ES-I3 (cell line): ENCODE data around the gene DDIT3.
"Not testable (repeated sequence)": the region's sequence is repeated elsewhere in the genome, so short reads cannot be mapped to it uniquely, and the experiment has no call there.

Experiments
- H3K36me3 ChIP-seq: 2 replicates; pipeline ENCODE4 v1.6.1; 2013; ENCODE audit warnings: mild to moderate bottlenecking, low read length, control low read depth, moderate library complexity; ENCODE audit not compliant: insufficient read depth
- H3K4me1 ChIP-seq: 2 replicates; pipeline ENCODE4 v1.6.1; 2013; ENCODE audit warnings: mild to moderate bottlenecking, control low read depth, low read length; ENCODE audit not compliant: insufficient read depth
- H3K9ac ChIP-seq: 2 replicates; pipeline ENCODE4 v1.6.1; 2013; ENCODE audit warnings: low read depth, mild to moderate bottlenecking, low read length, moderate library complexity
- H3K9me3 ChIP-seq: 2 replicates; pipeline ENCODE4 v1.6.1; 2013; ENCODE audit warnings: mild to moderate bottlenecking, low read length, moderate library complexity; ENCODE audit not compliant: control insufficient read depth, insufficient read depth

DDIT3 gene

GRCh38 chr12:57515934-57516541 lies 4.3 kb downstream of the DDIT3 start:
- H3K36me3 ChIP-seq, result peaks cover 65% of the 10 kb centered on the region
- no peak overlapping the region for H3K9ac ChIP-seq
- no peaks in the 10 kb centered on the region for H3K4me1 ChIP-seq
- H3K9me3 ChIP-seq, result no peaks in the 10 kb centered on the region

- H3K9ac ChIP-seq, result no peak overlapping the region
- H3K9me3 ChIP-seq, result no peaks in the 10 kb centered on the region
- no peaks in the 10 kb centered on the region for H3K4me1 ChIP-seq
- peaks cover 67% of the 10 kb centered on the region for H3K36me3 ChIP-seq
Measured at GRCh38 chr12:57515408-57515933, 4.8 kb downstream of the DDIT3 start.

DNA sequence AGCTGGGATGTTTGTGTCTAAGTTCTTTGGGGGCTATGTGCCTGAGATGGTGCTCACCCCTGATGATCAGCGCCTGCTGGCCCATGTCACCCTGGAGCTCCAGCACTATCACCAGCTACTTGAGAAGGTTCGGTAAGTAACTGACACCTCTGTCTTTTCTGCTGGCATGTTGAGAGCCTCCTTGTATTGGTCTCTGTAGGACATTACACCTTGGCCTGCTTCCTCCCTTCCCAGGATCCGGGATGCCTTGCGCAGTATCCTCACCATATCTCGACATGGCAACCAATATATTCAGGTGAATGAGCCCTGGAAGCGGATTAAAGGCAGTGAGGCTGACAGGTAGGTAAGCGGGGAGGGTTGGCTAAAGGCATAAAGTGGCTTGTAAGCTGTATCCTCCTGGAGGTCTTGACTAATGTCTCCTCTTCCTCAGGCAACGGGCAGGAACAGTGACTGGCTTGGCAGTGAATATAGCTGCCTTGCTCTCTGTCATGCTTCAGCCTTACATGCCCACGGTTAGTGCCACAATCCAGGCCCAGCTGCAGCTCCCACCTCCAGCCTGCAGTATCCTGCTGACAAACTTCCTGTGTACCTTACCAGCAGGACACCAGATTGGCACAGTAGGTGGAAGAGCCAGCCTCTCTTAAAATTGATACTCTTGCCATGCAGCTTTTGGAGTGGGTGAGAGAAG lies 5.5 kb downstream of the DDIT3 start:
- Histone ChIP-seq H3K4me1 (no peaks in the 10 kb centered on the region), H3K36me3 (peaks cover 73% of the 10 kb centered on the region), H3K9ac (no peak overlapping the region), H3K9me3 (no peaks in the 10 kb centered on the region)

GRCh38 chr12:57514246-57514645 lies 6.1 kb downstream of the DDIT3 start:
- not testable (repeated sequence) for H3K4me1 ChIP-seq, H3K9ac ChIP-seq, H3K9me3 ChIP-seq
- H3K36me3 ChIP-seq, result peaks cover 73% of the 10 kb centered on the region

GRCh38 chr12:57513677-57514076 lies 6.6 kb downstream of the DDIT3 start:
- not testable (repeated sequence) for H3K9ac ChIP-seq, H3K9me3 ChIP-seq, H3K4me1 ChIP-seq
- peaks cover 73% of the 10 kb centered on the region for H3K36me3 ChIP-seq

- Histone ChIP-seq H3K9ac (no peak overlapping the region), H3K36me3 (peaks cover 70% of the 10 kb centered on the region), H3K4me1 (no peaks in the 10 kb centered on the region), H3K9me3 (no peaks in the 10 kb centered on the region)
Measured at GRCh38 chr12:57513266-57513665, 7.0 kb downstream of the DDIT3 start.

DNA sequence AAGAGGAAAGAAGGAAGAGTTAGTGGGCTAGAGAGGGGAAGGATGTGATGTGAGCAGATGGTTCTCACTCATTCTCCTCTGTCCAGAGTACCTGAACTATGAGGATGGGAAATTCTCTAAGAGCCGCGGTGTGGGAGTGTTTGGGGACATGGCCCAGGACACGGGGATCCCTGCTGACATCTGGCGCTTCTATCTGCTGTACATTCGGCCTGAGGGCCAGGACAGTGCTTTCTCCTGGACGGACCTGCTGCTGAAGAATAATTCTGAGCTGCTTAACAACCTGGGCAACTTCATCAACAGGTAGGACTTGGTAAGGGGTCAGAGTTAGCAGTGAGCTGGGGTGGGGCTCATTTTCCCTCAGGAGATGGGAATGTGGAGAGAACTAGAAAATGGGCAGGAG lies 7.6 kb downstream of the DDIT3 start:
- Histone ChIP-seq H3K9ac (no peak overlapping the region), H3K36me3 (peaks cover 66% of the 10 kb centered on the region), H3K4me1 (no peaks in the 10 kb centered on the region), H3K9me3 (no peaks in the 10 kb centered on the region)

DNA sequence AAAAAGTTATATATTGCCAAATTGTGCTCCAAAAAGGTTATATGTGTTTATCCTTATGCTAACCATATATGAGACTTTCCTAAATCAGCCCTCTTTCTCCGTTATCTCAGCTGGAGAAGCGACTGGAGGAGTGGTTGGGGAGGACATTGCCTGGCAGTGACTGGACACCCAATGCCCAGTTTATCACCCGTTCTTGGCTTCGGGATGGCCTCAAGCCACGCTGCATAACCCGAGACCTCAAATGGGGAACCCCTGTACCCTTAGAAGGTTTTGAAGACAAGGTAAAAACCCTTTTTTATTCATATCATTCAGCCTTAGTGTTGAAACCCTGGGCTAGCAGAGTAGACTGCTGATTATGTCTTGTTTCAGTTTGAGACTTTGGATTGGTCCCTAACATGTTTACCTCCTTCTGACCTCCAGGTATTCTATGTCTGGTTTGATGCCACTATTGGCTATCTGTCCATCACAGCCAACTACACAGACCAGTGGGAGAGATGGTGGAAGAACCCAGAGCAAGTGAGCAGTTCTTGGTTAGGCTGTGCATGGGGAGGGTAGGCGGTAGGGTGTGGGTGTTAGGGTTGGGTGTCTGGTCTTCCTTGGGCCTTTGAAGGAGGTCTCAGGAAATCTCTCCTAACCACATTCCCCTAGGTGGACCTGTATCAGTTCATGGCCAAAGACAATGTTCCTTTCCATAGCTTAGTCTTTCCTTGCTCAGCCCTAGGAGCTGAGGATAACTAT lies 8.6 kb downstream of the DDIT3 start:
- no peaks in the 10 kb centered on the region for H3K4me1 ChIP-seq
- H3K36me3 ChIP-seq, result peaks cover 57% of the 10 kb centered on the region
- H3K9ac ChIP-seq, result no peak overlapping the region
- H3K9me3 ChIP-seq, result no peaks in the 10 kb centered on the region

DNA sequence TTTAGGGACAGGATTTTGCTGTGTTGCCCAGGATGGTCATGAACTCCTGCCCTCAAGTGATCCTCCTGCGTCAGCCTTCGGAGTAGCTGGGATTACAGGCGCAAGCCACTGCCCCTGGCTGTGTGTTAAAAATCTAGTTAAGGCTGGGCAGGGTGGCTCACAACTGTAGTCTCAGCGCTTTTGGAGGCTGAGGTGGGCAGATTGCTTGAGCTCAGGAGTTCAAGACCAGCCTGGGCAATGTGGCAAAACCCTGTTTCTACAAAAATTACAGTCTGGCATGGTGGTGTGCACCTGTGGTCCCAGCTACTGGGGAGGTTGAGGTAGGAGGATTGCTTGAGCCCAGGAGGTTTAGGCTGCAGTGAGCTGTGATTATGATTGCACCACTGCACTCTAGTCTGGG lies 9.2 kb downstream of the DDIT3 start:
- H3K4me1 ChIP-seq, result no peaks in the 10 kb centered on the region

GRCh38 chr12:57507796-57508195 lies 12.5 kb downstream of the DDIT3 start:
- not testable (repeated sequence) for H3K4me1 ChIP-seq, H3K9ac ChIP-seq, H3K9me3 ChIP-seq
- peaks cover 45% of the 10 kb centered on the region for H3K36me3 ChIP-seq

More for the DNA sequence above, 9.2 kb downstream of the DDIT3 start:
- Histone ChIP-seq H3K9me3 (no peaks in the 10 kb centered on the region), H3K9ac (no peak overlapping the region), H3K36me3 (peaks cover 57% of the 10 kb centered on the region)

GRCh38 chr12:57506541-57506940 lies 13.8 kb downstream of the DDIT3 start:
- H3K4me1 ChIP-seq, H3K9me3 ChIP-seq, H3K9ac ChIP-seq: not testable (repeated sequence)
- H3K36me3 ChIP-seq, result peaks cover 39% of the 10 kb centered on the region

DNA sequence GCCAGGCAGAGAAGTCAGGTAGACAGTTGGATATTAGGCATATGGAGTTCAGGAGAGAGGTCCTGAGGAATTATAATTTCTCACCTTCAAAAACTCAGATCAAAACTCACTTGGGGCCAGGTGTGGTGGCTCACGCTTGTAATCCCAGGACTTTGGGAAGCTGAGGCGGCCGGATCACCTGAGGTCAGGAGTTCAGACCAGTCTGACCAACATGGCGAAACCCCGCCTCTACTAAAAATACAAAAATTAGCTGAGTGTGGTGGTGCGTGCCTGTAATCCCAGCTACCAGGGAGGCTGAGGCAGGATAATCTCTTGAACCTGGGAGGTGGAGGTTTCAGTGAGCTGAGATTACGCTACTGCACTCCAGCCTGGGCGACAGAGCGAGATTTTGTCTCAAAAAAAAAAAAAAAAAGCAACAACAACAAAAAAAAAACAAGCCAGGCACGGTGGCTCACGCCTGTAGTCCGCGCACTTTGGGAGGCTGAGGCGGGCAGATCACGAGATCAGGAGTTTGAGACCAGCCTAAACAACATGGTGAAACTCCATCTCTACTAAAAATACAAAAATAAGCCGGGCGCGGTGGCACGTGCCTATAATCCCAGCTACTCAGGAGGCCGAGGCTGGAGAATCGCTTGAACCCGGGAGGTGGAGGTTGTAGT lies 17.9 kb downstream of the DDIT3 start:
- peaks cover 58% of the 10 kb centered on the region for H3K36me3 ChIP-seq
- H3K9ac ChIP-seq, H3K4me1 ChIP-seq, H3K9me3 ChIP-seq: not testable (repeated sequence)

- Histone ChIP-seq H3K9me3 (no peaks in the 10 kb centered on the region), H3K36me3 (peaks cover 56% of the 10 kb centered on the region)
Measured at GRCh38 chr12:57500213-57500612, 20.1 kb downstream of the DDIT3 start.

DNA sequence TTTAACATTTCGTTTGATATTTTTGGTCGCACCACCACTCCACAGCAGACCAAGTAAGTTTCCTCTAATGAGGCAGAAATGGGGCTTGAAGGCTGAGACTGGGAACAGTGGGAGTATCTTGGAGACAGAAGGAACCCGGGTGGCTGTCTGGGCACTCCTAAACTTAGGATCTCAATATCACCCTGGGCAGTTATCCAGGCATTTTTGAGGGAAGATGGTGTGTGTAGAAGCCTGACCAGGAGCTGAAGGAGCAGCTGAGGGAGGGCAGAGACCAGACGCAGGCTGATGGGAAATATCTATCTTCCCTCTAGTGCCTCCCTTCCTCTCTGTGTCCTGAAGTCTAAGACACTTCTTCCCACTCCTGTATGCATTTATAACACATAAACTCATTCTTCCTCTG lies 21.7 kb downstream of the DDIT3 start:
- peaks cover 49% of the 10 kb centered on the region for H3K36me3 ChIP-seq
- no peak overlapping the region for H3K9ac ChIP-seq
- no peaks in the 10 kb centered on the region for H3K4me1 ChIP-seq
- H3K9me3 ChIP-seq, result no peaks in the 10 kb centered on the region

More at GRCh38 chr12:57500213-57500612, 20.1 kb downstream of the DDIT3 start:
- Histone ChIP-seq H3K9ac (no peak overlapping the region), H3K4me1 (no peaks in the 10 kb centered on the region)
